Measurements from ENCODE around the gene ARHGAP40. TPM values are rescaled to one million over a fixed set of nuclear protein-coding genes. Genes with fewer than 3 reads are reported as not detected.

ARHGAP40 gene
- total and polyA plus RNA-seq, 2 of the 13 experiments (the other 11 are each of a cell fraction or from before 2014, with no cell fraction given): 0.75 to 2.1 TPM

DNA sequence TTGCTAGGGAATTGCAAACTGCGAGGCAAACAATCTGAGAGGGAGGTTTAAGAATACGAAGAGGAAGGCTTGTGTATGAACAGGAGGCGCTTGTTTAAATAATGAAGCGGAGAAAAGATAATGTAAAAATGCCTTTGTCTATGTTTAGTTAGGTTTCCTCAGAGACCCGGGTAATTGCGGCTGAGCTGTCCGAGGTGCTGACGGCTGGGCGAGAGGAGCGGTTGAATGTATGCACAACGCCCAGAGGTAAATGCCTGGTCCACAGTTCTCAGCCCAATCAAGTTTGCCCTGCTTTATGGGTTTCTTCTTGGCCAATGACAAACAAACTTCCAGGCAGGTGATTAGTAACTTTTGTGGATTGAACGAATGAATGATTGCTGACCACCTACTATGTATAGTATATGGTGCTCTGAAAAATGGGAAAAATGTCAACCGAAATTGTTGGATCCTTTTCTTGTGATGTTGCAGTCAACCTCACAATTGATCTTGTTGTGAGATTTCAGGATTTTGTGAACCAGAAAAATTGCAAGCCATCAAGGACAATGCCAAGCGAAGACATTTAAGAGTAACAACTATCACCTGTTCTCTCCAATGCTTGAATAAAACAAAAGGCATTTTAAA, 84.4 kb downstream of the ARHGAP40 start (continued):
- TF ChIP-seq ZNF691 (CRISPR knock-in tag; IDR thresholded peaks at IDR 0.05; ENCODE audit: borderline replicate concordance, low read depth) (peak; percentile 79; the same call in 1 of the 2 replicates), ZKSCAN8 (CRISPR knock-in tag; IDR thresholded peaks at IDR 0.05; ENCODE audit: borderline replicate concordance) (peak; percentile 89; the same call in 1 of the 2 replicates), TIGD3 (CRISPR knock-in tag; IDR thresholded peaks at IDR 0.05; ENCODE audit: borderline replicate concordance) (peak; percentile 95; the same call in 1 of the 2 replicates), PRDM15 (CRISPR knock-in tag; IDR thresholded peaks at IDR 0.05) (peak; percentile 81), ARNTL (CRISPR knock-in tag; IDR thresholded peaks at IDR 0.05) (peak; percentile 67; the same call in 1 of the 2 replicates), SRSF1 (optimal IDR thresholded peaks at IDR 0.05; ENCODE audit: low read depth, low read length) (no peak), KDM5A (IDR thresholded peaks at IDR 0.05; ENCODE audit: borderline replicate concordance, low read length) (no peak), PBX2 (CRISPR knock-in tag; IDR thresholded peaks at IDR 0.05) (no peak), MIER2 (CRISPR knock-in tag; IDR thresholded peaks at IDR 0.05) (peak; percentile 100), ZMYM2 (CRISPR knock-in tag; IDR thresholded peaks at IDR 0.05) (no peak), ZNF546 (CRISPR knock-in tag; conservative IDR thresholded peaks at IDR 0.05) (no peak), TFDP1 (CRISPR knock-in tag; IDR thresholded peaks at IDR 0.05; ENCODE audit: borderline replicate concordance) (peak; percentile 23; the same call in 1 of the 2 replicates), SIN3A (IDR thresholded peaks at IDR 0.05; ENCODE audit: borderline replicate concordance, low read depth, low read length) (peak; percentile 74; the same call in 1 of the 2 replicates), SMYD3 (CRISPR knock-in tag; IDR thresholded peaks at IDR 0.05) (peak; percentile 88; the same call in 1 of the 2 replicates), RARG (CRISPR knock-in tag; IDR thresholded peaks at IDR 0.05; ENCODE audit: low read depth) (peak; percentile 97; the same call in 1 of the 2 replicates), YEATS4 (CRISPR knock-in tag; IDR thresholded peaks at IDR 0.05; ENCODE audit: borderline replicate concordance) (peak; percentile 72), ZFP41 (CRISPR knock-in tag; IDR thresholded peaks at IDR 0.05; ENCODE audit: borderline replicate concordance) (no peak), ZMYM4 (CRISPR knock-in tag; IDR thresholded peaks at IDR 0.05) (peak; percentile 75), CEBPG (CRISPR knock-in tag; IDR thresholded peaks at IDR 0.05) (peak; percentile 56)
- TF ChIP-seq, protein P1, sequence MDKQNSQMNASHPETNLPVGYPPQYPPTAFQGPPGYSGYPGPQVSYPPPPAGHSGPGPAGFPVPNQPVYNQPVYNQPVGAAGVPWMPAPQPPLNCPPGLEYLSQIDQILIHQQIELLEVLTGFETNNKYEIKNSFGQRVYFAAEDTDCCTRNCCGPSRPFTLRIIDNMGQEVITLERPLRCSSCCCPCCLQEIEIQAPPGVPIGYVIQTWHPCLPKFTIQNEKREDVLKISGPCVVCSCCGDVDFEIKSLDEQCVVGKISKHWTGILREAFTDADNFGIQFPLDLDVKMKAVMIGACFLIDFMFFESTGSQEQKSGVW (CRISPR knock-in tag; IDR thresholded peaks at IDR 0.05; ENCODE audit: borderline replicate concordance): no peak
